Upper lobe of left lung (tissue), 4 donors: ENCODE results near the gene LRRC61.

ENCODE experiments used
- POLR2A ChIP-seq, 4 donors: fragments of 450-650 bp; IDR thresholded peaks; one replicate each; pipeline ENCODE4 v1.5.1; 2016 to 2017; ENCODE audit warnings: antibody characterized with exemption in 4 of 4, mild to moderate bottlenecking in 2 of 4
- POLR2AphosphoS5 ChIP-seq, 2 donors: sonication (generic); formaldehyde crosslinking; IDR thresholded peaks; one replicate each; pipeline ENCODE4 v1.5.1; 2017; ENCODE audit warnings: antibody characterized with exemption in 2 of 2
- TF ChIP-seq, protein P1 (sequence below), 6 experiments: fragments of 450-650 bp in 4 of 6; fragments of 200-600 bp in 2 of 6; sonication (generic) in 2 of 6; IDR thresholded peaks; one replicate each; pipeline ENCODE4 v1.5.1; 2016 to 2019; ENCODE audit warnings: antibody characterized with exemption in 6 of 6

DNA sequence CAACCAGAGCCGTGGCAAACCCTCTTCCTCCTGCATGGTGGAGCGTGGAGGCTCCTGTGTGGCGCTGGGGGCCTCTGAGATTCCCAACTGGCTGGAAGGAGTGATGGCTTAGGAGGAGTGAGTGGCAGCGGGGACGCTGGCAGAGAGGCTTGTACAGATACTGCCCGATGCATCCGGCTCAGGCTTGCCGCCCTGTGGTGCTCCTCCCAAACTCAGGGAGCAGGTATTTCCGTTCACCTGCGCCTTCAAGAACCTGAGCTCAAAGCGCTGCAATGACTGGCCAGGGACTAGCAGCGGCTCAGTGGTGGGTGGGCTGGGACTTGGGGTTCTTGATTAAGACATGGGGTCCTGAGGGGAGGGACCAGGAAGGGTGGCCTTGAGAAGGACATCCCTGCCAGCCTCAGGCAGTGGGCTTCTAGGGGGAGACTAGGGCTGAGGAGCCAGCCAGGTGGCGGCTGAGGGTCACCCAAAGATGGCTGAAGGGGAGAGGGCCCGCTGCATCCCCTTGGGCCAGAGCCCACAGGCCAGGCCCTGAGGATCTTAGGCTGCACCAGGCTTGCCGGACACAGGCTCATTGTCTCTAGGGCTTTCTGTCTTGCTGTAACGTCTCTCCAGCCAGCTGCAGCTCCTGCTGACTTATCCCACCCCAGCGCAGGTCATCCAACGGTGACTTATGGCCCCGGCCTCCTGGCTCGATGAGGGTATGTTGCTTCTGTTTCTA, 59.1 kb downstream of the LRRC61 start:
- no peak for TF ChIP-seq POLR2A (IDR thresholded peaks at IDR 0.05)
- TF ChIP-seq, protein P1, sequence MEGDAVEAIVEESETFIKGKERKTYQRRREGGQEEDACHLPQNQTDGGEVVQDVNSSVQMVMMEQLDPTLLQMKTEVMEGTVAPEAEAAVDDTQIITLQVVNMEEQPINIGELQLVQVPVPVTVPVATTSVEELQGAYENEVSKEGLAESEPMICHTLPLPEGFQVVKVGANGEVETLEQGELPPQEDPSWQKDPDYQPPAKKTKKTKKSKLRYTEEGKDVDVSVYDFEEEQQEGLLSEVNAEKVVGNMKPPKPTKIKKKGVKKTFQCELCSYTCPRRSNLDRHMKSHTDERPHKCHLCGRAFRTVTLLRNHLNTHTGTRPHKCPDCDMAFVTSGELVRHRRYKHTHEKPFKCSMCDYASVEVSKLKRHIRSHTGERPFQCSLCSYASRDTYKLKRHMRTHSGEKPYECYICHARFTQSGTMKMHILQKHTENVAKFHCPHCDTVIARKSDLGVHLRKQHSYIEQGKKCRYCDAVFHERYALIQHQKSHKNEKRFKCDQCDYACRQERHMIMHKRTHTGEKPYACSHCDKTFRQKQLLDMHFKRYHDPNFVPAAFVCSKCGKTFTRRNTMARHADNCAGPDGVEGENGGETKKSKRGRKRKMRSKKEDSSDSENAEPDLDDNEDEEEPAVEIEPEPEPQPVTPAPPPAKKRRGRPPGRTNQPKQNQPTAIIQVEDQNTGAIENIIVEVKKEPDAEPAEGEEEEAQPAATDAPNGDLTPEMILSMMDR (IDR thresholded peaks at IDR 0.05) = no peak
- TF ChIP-seq POLR2AphosphoS5 (IDR thresholded peaks at IDR 0.05) = no peak
